PFSK-1 (cell line): ENCODE measurements around the gene SLC34A1.

Experiments used
- FOXP2 ChIP-seq: optimal IDR thresholded peaks from 2 replicates; pipeline ENCODE3; 2011; ENCODE audit warnings: borderline replicate concordance, control low read depth, inconsistent platforms; ENCODE audit not compliant: insufficient read depth; ENCODE audit errors: extremely low read length, extremely low read depth
- POLR2AphosphoS5 ChIP-seq: IDR thresholded peaks from 2 replicates; pipeline ENCODE4 v1.6.1; 2012; ENCODE audit warnings: low read depth, mild to moderate bottlenecking, control low read depth, low read length, moderate library complexity
- SIN3A ChIP-seq: IDR thresholded peaks from 2 replicates; pipeline ENCODE4 v1.6.1; 2012; ENCODE audit warnings: mild to moderate bottlenecking, low read length, moderate library complexity, borderline replicate concordance; ENCODE audit not compliant: insufficient read depth
- TAF1 ChIP-seq: IDR thresholded peaks from 2 replicates; pipeline ENCODE4 v1.6.1; 2012; ENCODE audit warnings: low read length, control low read depth, borderline replicate concordance; ENCODE audit not compliant: insufficient read depth
- TF ChIP-seq, protein P1 (sequence below), 2 experiments: IDR thresholded peaks; 2 replicates each; pipeline versions ENCODE4 v1.6.1 to v1.8.0; 2011 to 2012; ENCODE audit warnings: low read depth in 2 of 2, low read length in 2 of 2, control low read depth in 1 of 2, inconsistent platforms in 1 of 2, mild to moderate bottlenecking in 1 of 2, moderate library complexity in 1 of 2; ENCODE audit not compliant: insufficient read depth in 1 of 2

SLC34A1 gene

DNA sequence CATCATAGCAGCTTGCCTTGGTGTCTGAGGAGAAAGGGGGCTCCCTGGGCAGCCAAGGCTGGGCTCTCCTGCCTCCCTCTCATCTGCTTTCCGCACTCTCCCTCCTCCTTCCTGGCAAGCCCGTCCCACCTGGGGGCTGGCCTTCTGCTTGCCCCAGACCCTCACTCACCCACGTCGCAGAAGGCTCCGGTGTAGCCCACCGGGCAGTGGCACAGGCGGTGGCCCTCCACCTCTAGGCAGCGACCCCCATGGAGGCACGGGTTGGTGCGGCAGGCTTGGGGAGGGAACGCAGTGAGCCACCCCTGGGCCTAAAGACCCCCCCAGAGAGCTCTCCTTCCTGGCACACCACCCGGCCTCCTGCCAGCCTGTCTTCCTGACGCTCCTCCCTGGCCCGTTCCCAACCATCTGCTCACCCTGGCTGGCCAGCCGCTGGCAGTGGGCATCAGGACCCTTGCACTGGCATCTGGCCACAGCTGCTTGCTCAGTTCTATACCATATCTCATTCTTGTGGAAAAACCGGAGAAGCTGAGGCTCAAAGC is 20.5 kb downstream of the SLC34A1 start:
- no peak for TF ChIP-seq FOXP2
- no peak for TF ChIP-seq SIN3A
- TF ChIP-seq POLR2AphosphoS5: no peak; the same call in 1 of the 2 replicates
- no peak for TF ChIP-seq TAF1
- TF ChIP-seq, protein P1, sequence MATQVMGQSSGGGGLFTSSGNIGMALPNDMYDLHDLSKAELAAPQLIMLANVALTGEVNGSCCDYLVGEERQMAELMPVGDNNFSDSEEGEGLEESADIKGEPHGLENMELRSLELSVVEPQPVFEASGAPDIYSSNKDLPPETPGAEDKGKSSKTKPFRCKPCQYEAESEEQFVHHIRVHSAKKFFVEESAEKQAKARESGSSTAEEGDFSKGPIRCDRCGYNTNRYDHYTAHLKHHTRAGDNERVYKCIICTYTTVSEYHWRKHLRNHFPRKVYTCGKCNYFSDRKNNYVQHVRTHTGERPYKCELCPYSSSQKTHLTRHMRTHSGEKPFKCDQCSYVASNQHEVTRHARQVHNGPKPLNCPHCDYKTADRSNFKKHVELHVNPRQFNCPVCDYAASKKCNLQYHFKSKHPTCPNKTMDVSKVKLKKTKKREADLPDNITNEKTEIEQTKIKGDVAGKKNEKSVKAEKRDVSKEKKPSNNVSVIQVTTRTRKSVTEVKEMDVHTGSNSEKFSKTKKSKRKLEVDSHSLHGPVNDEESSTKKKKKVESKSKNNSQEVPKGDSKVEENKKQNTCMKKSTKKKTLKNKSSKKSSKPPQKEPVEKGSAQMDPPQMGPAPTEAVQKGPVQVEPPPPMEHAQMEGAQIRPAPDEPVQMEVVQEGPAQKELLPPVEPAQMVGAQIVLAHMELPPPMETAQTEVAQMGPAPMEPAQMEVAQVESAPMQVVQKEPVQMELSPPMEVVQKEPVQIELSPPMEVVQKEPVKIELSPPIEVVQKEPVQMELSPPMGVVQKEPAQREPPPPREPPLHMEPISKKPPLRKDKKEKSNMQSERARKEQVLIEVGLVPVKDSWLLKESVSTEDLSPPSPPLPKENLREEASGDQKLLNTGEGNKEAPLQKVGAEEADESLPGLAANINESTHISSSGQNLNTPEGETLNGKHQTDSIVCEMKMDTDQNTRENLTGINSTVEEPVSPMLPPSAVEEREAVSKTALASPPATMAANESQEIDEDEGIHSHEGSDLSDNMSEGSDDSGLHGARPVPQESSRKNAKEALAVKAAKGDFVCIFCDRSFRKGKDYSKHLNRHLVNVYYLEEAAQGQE (IDR thresholded peaks at IDR 0.05; ENCODE audit: insufficient read depth in 1 of 2, low read depth in 2 of 2, low read length in 2 of 2): no peak

DNA sequence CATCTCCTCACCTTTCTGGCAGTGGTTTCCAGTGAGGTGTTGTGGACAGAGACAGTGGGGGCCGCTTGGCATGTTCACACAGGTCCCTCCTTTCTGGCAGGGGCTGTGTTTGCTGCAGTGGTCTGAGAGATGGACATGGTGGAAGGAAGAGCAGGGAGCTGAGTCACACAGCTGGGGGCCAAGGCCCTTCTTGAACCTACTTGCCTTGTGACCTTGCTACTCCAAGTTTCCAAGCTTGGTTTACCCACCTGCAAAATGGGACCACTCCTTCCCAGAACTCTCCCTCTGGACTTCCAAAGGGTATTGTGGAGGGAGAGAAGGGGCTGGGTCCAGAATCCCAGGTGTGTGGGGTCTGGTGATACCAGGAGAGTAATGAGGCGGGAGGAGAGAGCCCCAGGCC is 21.1 kb downstream of the SLC34A1 start:
- TF ChIP-seq TAF1: no peak
- TF ChIP-seq POLR2AphosphoS5: no peak
- no peak for TF ChIP-seq SIN3A
- TF ChIP-seq, protein P1 (IDR thresholded peaks at IDR 0.05; ENCODE audit: insufficient read depth in 1 of 2, low read depth in 2 of 2, low read length in 2 of 2): no peak
- no peak for TF ChIP-seq FOXP2

- no peak for TF ChIP-seq TAF1
- TF ChIP-seq, protein P1 (IDR thresholded peaks at IDR 0.05; ENCODE audit: insufficient read depth in 1 of 2, low read depth in 2 of 2, low read length in 2 of 2): no peak
- no peak for TF ChIP-seq POLR2AphosphoS5
These were observed 21.6 kb downstream of the SLC34A1 start for GRCh38 chr5:177405805-177406204.

DNA sequence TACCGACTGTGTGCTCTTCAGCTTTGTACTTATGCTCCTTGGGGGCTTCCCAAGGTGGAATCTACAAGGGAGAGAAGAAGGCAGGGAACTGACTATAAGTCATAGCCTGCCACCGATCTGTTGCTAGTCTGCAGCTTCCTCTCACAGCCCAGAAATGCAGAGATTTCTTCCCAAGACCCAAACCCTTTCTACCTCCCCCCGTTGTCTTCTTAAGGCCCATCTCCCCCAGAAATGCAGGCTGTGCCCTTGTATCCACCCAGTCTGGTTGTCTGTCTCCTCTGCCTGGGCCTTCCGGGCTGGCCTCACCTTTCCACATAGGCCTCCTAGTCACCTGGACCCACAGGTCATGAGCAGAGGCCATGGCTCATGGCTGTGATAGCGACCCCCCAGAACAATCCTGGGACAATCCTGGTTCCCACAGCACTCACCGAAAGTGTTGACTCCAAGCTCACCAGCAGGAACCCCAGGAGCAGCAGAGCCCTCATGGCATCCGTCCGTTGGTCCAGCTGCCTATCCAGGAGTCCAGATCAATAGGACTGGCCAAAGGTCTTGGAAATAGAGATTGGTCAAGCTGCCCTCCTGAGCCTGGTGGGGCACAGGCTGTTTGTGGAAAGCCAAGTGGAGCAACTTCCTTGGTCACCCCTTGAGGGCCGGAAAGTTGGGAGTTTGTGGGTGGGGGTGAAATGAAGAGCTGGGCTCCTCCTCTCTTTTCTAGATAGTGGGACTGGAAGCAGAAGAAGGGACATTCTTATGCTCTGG is 25.0 kb downstream of the SLC34A1 start, which contains the start of gene F12:
Gene F12 (minus strand): TSS at position 522 of the 759 bp plus-strand sequence. CDS start 37 bp downstream, at position 485.
- no peak for TF ChIP-seq TAF1
- TF ChIP-seq, protein P1 (IDR thresholded peaks at IDR 0.05; ENCODE audit: insufficient read depth in 1 of 2, low read depth in 2 of 2, low read length in 2 of 2): no peak
- TF ChIP-seq POLR2AphosphoS5: no peak
- TF ChIP-seq SIN3A: no peak
- TF ChIP-seq FOXP2: no peak
